Ishikawa (cell line): Measurements from ENCODE around the gene IFI27.

Experiments used
- CREB1 ChIP-seq: IDR thresholded peaks from 2 replicates; pipeline ENCODE4 v1.6.1; 2012; ENCODE audit warnings: low read depth
- EP300 ChIP-seq: IDR thresholded peaks from 2 replicates; pipeline ENCODE4 v1.6.1; 2012; ENCODE audit warnings: borderline replicate concordance
- RAD21 ChIP-seq: IDR thresholded peaks from 2 replicates; pipeline ENCODE4 v1.6.1; 2012; ENCODE audit warnings: low read depth
- REST ChIP-seq: IDR thresholded peaks from 2 replicates; pipeline ENCODE4 v1.6.1; 2012; ENCODE audit warnings: low read depth, mild to moderate bottlenecking

- no peak for TF ChIP-seq CREB1
- TF ChIP-seq REST = no peak
- TF ChIP-seq RAD21 = no peak
- no peak for TF ChIP-seq EP300
These were observed 21.1 kb upstream of the IFI27 start for GRCh38 chr14:94089479-94089878.
